Measurements from ENCODE around the gene TRIM14. TPM values are rescaled to one million over a fixed set of nuclear protein-coding genes. Genes with fewer than 3 reads are reported as not detected.

The TRIM14 gene
- total RNA-seq, 1 experiment from 2014 or later: 12.5 TPM

GRCh38 chr9:98080326-98080725 is 38.7 kb downstream of the TRIM14 start:
- Mint-ChIP-seq H3K27me3 (ENCODE audit: low read depth) (no peaks in the 10 kb centered on the region), H3K9me3 (no peaks in the 10 kb centered on the region), H3K4me3 (no peak overlapping the region), H3K36me3 (ENCODE audit: insufficient read depth in 1 of 3, low read depth in 3 of 3) (peaks cover 4 to 51% (median 29%) of the 10 kb centered on the region in 3 experiments), H3K27ac (no peak overlapping the region), H3K4me1 (peaks cover 16 to 22% of the 10 kb centered on the region in 2 experiments)
- no peak overlapping the region for H2BK5ac ChIP-seq (ENCODE audit: insufficient read length, low read length)
- no peak overlapping the region for H4K91ac ChIP-seq (ENCODE audit: insufficient read length, low read depth, low read length)
- H2BK15ac ChIP-seq (ENCODE audit: low read depth, low read length): no peak overlapping the region
- H3K79me1 ChIP-seq (ENCODE audit: insufficient read depth, low read depth, low read length, poor library complexity, severe bottlenecking): no peaks in the 10 kb centered on the region
- H3K79me2 ChIP-seq (ENCODE audit: insufficient read depth, low read length): no peaks in the 10 kb centered on the region
- WGBS (ENCODE audit: extremely low coverage, insufficient read length, low lambda C conversion rate): no CpG with 5 or more reads among the region's 1 CpG
- H3K4me2 ChIP-seq (ENCODE audit: insufficient read depth, insufficient read length, low read length): no peak overlapping the region
- H2AFZ ChIP-seq (ENCODE audit: low read length): no peak overlapping the region
- H3K27ac ChIP-seq (ENCODE audit: insufficient read length, low read depth, low read length): no peak overlapping the region
- H2BK120ac ChIP-seq (ENCODE audit: low read depth, low read length, poor library complexity, severe bottlenecking): no peak overlapping the region
- peaks cover 6% of the 10 kb centered on the region for H3K4me1 ChIP-seq (ENCODE audit: insufficient read depth, low read length)
- no peak overlapping the region for H2BK12ac ChIP-seq (ENCODE audit: insufficient read length, low read depth, low read length)
- H3K9ac ChIP-seq (ENCODE audit: extremely low read depth, insufficient read length, low read length): no peak overlapping the region
- H3K9me3 ChIP-seq (ENCODE audit: control insufficient read depth, low read depth, low read length): no peaks in the 10 kb centered on the region
- H2BK20ac ChIP-seq (ENCODE audit: low read depth, low read length, poor library complexity, severe bottlenecking): no peak overlapping the region
- no peaks in the 10 kb centered on the region for H3K27me3 ChIP-seq (ENCODE audit: insufficient read depth, low read length)
- H3K23me2 ChIP-seq (ENCODE audit: insufficient read length, low read depth, low read length, poor library complexity, severe bottlenecking): no peaks in the 10 kb centered on the region
- DNase-seq: no peak
- no peak overlapping the region for H3K14ac ChIP-seq (ENCODE audit: insufficient read depth, low read length)
- no peak overlapping the region for H4K8ac ChIP-seq (replicated peaks; ENCODE audit: insufficient read length, low read depth, low read length)
- no peak overlapping the region for H3T11ph ChIP-seq (ENCODE audit: low read length)
- H4K5ac ChIP-seq (ENCODE audit: insufficient read length, low read depth, low read length): no peak overlapping the region
- TF ChIP-seq, protein P1, sequence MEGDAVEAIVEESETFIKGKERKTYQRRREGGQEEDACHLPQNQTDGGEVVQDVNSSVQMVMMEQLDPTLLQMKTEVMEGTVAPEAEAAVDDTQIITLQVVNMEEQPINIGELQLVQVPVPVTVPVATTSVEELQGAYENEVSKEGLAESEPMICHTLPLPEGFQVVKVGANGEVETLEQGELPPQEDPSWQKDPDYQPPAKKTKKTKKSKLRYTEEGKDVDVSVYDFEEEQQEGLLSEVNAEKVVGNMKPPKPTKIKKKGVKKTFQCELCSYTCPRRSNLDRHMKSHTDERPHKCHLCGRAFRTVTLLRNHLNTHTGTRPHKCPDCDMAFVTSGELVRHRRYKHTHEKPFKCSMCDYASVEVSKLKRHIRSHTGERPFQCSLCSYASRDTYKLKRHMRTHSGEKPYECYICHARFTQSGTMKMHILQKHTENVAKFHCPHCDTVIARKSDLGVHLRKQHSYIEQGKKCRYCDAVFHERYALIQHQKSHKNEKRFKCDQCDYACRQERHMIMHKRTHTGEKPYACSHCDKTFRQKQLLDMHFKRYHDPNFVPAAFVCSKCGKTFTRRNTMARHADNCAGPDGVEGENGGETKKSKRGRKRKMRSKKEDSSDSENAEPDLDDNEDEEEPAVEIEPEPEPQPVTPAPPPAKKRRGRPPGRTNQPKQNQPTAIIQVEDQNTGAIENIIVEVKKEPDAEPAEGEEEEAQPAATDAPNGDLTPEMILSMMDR (conservative IDR thresholded peaks at IDR 0.05): no peak
- no peak overlapping the region for H3K23ac ChIP-seq (ENCODE audit: insufficient read length, low read depth, low read length)
- no peak overlapping the region for H3K18ac ChIP-seq (ENCODE audit: insufficient read length, low read depth, low read length)
- no peaks in the 10 kb centered on the region for H4K20me1 ChIP-seq (ENCODE audit: control insufficient read depth, insufficient read depth, insufficient read length)
- no peak overlapping the region for H2AK5ac ChIP-seq (ENCODE audit: insufficient read length, low read length)
- H3K4ac ChIP-seq (ENCODE audit: low read depth, low read length): no peak overlapping the region
- no peak overlapping the region for H3K56ac ChIP-seq (ENCODE audit: insufficient read length, low read depth, low read length)
